IMR-90 (cell line): Measurements from ENCODE around the gene NOD1. TPM values are rescaled to one million over a fixed set of nuclear protein-coding genes. Genes with fewer than 3 reads are reported as not detected.

Experiments
- ATAC-seq: fragments of 200-7000 bp; cut with Tn5 transposase; 2 replicates; pipeline ENCODE4 v1.9.1; 2020; ENCODE audit warnings: low read depth, mild to moderate bottlenecking, moderate library complexity
- BruUV-seq: library from RNA; stranded (reverse); fragments of 400-500 nt; replicated peaks from 2 replicates; lab custom pipeline; 2021; lab: Mats Ljungman, UMichigan
- CTCF ChIA-PET: fragments of 300-600 bp; formaldehyde crosslinking; extraction: SDS; loops from one replicate; lab custom pipeline; 2021; ENCODE audit warnings: antibody characterized with exemption; lab: Yijun Ruan, JAX
- POLR2A ChIA-PET: fragments of 300-600 bp; sonication (Branson Sonifier 250); formaldehyde crosslinking; loops from one replicate; lab custom pipeline; 2022; ENCODE audit warnings: antibody characterized with exemption; ENCODE audit not compliant: unreplicated experiment; lab: Charles Lee
- DNase-seq: peaks from one replicate; pipeline ENCODE4 v3.0.0; 2013
- H2AFZ ChIP-seq: replicated peaks from 2 replicates; pipeline ENCODE3; 2013; ENCODE audit warnings: low read length, mild to moderate bottlenecking; ENCODE audit not compliant: poor library complexity
- H2AK5ac ChIP-seq: 2 replicates; pipeline ENCODE4 v1.6.1; 2013; ENCODE audit warnings: low read depth, low read length, inconsistent platforms
- H2AK9ac ChIP-seq: replicated peaks from 2 replicates; pipeline ENCODE3; 2013; ENCODE audit warnings: mild to moderate bottlenecking, low read depth, low read length, moderate library complexity; ENCODE audit not compliant: poor library complexity
- H2BK120ac ChIP-seq: 2 replicates; pipeline ENCODE4 v1.6.1; 2013; ENCODE audit warnings: low read depth, low read length, inconsistent platforms
- H2BK15ac ChIP-seq: 3 replicates; pipeline ENCODE4 v1.6.1; 2013; ENCODE audit warnings: low read depth, low read length, inconsistent platforms
- H2BK20ac ChIP-seq: 2 replicates; pipeline ENCODE4 v1.6.1; 2013; ENCODE audit warnings: low read depth, mild to moderate bottlenecking, inconsistent platforms, low read length, moderate library complexity
- H2BK5ac ChIP-seq: 2 replicates; pipeline ENCODE4 v1.6.1; 2013; ENCODE audit warnings: mild to moderate bottlenecking, low read depth, low read length, inconsistent platforms; ENCODE audit not compliant: poor library complexity, severe bottlenecking
- H3K14ac ChIP-seq: replicated peaks from 2 replicates; pipeline ENCODE4 v1.6.1; 2013; ENCODE audit warnings: low read depth, low read length, inconsistent platforms
- H3K18ac ChIP-seq: 2 replicates; pipeline ENCODE4 v1.6.1; 2013; ENCODE audit warnings: low read depth, low read length, control low read depth
- H3K23ac ChIP-seq: 2 replicates; pipeline ENCODE4 v1.6.1; 2013; ENCODE audit warnings: low read depth, low read length, inconsistent platforms
- H3K27ac ChIP-seq: 2 replicates; pipeline ENCODE4 v1.5.1; 2013; ENCODE audit warnings: mild to moderate bottlenecking, control low read depth, low read length; ENCODE audit not compliant: insufficient read depth
- H3K27me3 ChIP-seq: 2 replicates; pipeline ENCODE4 v1.6.1; 2013; ENCODE audit warnings: low read length; ENCODE audit not compliant: control insufficient read depth, insufficient read depth
- H3K36me3 ChIP-seq: 2 replicates; pipeline ENCODE4 v1.6.1; 2013; ENCODE audit warnings: low read length, mixed read lengths; ENCODE audit not compliant: control insufficient read depth, insufficient read depth
- H3K4ac ChIP-seq: 2 replicates; pipeline ENCODE4 v1.6.1; 2013; ENCODE audit warnings: low read depth, low read length, inconsistent platforms
- H3K4me1 ChIP-seq: 2 replicates; pipeline ENCODE4 v1.6.1; 2013; ENCODE audit warnings: low read length, mixed read lengths; ENCODE audit not compliant: control insufficient read depth, insufficient read depth
- H3K4me2 ChIP-seq: 2 replicates; pipeline ENCODE4 v1.6.1; 2013; ENCODE audit warnings: low read depth, mild to moderate bottlenecking, control low read depth, low read length, moderate library complexity
- H3K4me3 ChIP-seq: 2 replicates; pipeline ENCODE4 v1.5.1; 2013; ENCODE audit warnings: low read depth, mild to moderate bottlenecking, control low read depth, low read length, moderate library complexity; ENCODE audit not compliant: insufficient read depth
- H3K56ac ChIP-seq: 2 replicates; pipeline ENCODE4 v1.6.1; 2013; ENCODE audit warnings: low read length, inconsistent platforms; ENCODE audit not compliant: insufficient read depth; ENCODE audit errors: extremely low read depth
- H3K79me1 ChIP-seq, 2 experiments: 2 replicates each; pipeline ENCODE4 v1.6.1; 2013; ENCODE audit warnings: low read length in 2 of 2, inconsistent platforms in 1 of 2, low read depth in 1 of 2
- H3K9ac ChIP-seq: 2 replicates; pipeline ENCODE4 v1.6.1; 2013; ENCODE audit warnings: low read depth, low read length, control low read depth
- H3K9me1 ChIP-seq: 2 replicates; pipeline ENCODE4 v1.6.1; 2013; ENCODE audit warnings: low read length, inconsistent platforms; ENCODE audit not compliant: insufficient read depth
- H3K9me3 ChIP-seq: 2 replicates; pipeline ENCODE4 v1.6.1; 2013; ENCODE audit warnings: low read length; ENCODE audit not compliant: control insufficient read depth, insufficient read depth
- H4K20me1 ChIP-seq: 2 replicates; pipeline ENCODE4 v1.6.1; 2013; ENCODE audit warnings: low read length, inconsistent platforms; ENCODE audit not compliant: insufficient read depth
- H4K5ac ChIP-seq: 2 replicates; pipeline ENCODE4 v1.6.1; 2013; ENCODE audit warnings: mild to moderate bottlenecking, low read depth, low read length, control low read depth
- H4K8ac ChIP-seq, 2 experiments: 2 replicates each; pipeline ENCODE4 v1.6.1; 2013; ENCODE audit warnings: low read depth in 2 of 2, low read length in 2 of 2, control low read depth in 1 of 2, inconsistent platforms in 1 of 2
- H4K91ac ChIP-seq: 2 replicates; pipeline ENCODE4 v1.6.1; 2013; ENCODE audit warnings: low read depth, low read length, inconsistent platforms; ENCODE audit not compliant: insufficient read depth
- CEBPB ChIP-seq: IDR thresholded peaks from 2 replicates; pipeline ENCODE4 v1.6.1; 2012; ENCODE audit warnings: low read depth, low read length, improper control_type of control experiment
- CHD1 ChIP-seq: IDR thresholded peaks from 2 replicates; pipeline ENCODE4 v1.6.1; 2012; ENCODE audit warnings: low read depth, low read length, improper control_type of control experiment
- FOS ChIP-seq: fragments of 150-350 bp; IDR thresholded peaks from 2 replicates; pipeline ENCODE4 v1.6.1; 2016; ENCODE audit warnings: low read depth, low read length
- MAFK ChIP-seq: IDR thresholded peaks from 2 replicates; pipeline ENCODE4 v1.6.1; 2012; ENCODE audit warnings: low read depth, low read length, improper control_type of control experiment
- NFE2L2 ChIP-seq: fragments of 150-350 bp; IDR thresholded peaks from 2 replicates; pipeline ENCODE4 v1.6.1; 2016; ENCODE audit warnings: low read depth, mild to moderate bottlenecking, low read length
- POLR2A ChIP-seq: IDR thresholded peaks from 2 replicates; pipeline ENCODE4 v1.6.1; 2012; ENCODE audit warnings: mild to moderate bottlenecking, low read depth, low read length
- RAD21 ChIP-seq: IDR thresholded peaks from 2 replicates; pipeline ENCODE4 v1.6.1; 2012; ENCODE audit warnings: low read length, improper control_type of control experiment
- RCOR1 ChIP-seq: IDR thresholded peaks from 2 replicates; pipeline ENCODE4 v1.6.1; 2012; ENCODE audit warnings: mild to moderate bottlenecking, low read length, improper control_type of control experiment; ENCODE audit not compliant: insufficient replicate concordance
- RFX5 ChIP-seq: IDR thresholded peaks from 2 replicates; pipeline ENCODE4 v1.8.0; 2012; ENCODE audit warnings: low read depth, mild to moderate bottlenecking, low read length, moderate library complexity
- SMC3 ChIP-seq: fragments of 150-350 bp; IDR thresholded peaks from 2 replicates; pipeline ENCODE4 v1.6.1; 2016; ENCODE audit warnings: low read depth, mild to moderate bottlenecking, antibody characterized with exemption, low read length, moderate library complexity
- WGBS, 2 experiments: methylation state at CpG; one replicate each; pipeline versions ENCODE4 v1.1.5 to v1.1.7; 2013; ENCODE audit warnings: missing lambda C conversion rate in 2 of 2; ENCODE audit not compliant: insufficient read length in 1 of 2; ENCODE audit errors: extremely low coverage in 2 of 2; 5-methylcytosine and 5-hydroxymethylcytosine counted together
- dilution Hi-C: fragments of 300-500 bp; cut with HindIII; formaldehyde crosslinking; loops from one replicate; pipeline ENCODE4 v1.14.3; 2018; ENCODE audit warnings: low sequenced_read_pairs; ENCODE audit not compliant: unreplicated experiment
- in situ Hi-C: fragments of 300-500 bp; cut with MboI; formaldehyde crosslinking; loops from 3 replicates; pipeline ENCODE4 v1.14.3; 2019; ENCODE audit warnings: low sequenced_read_pairs, inconsistent platforms, mixed read lengths
- intact Hi-C: fragments of 100-400 bp; cut with micrococcal nuclease; formaldehyde crosslinking; loops from 2 replicates; pipeline ENCODE4 v1.10.0; 2022
- polyA plus RNA-seq, 3 experiments: library from polyadenylated mRNA; depleted of rRNA; stranded (reverse); fragments of >200 nt; gene quantifications; 2 replicates each; pipeline ENCODE4 v1.2.3, GENCODE V29; 2012; ENCODE audit warnings: low replicate concordance in 1 of 3
- total RNA-seq: library from RNA; depleted of rRNA; stranded (reverse); fragments of >200 nt; gene quantifications from 2 replicates; pipeline ENCODE4 v1.2.3, GENCODE V29; 2012
- TF ChIP-seq, protein P1 (sequence below): conservative IDR thresholded peaks from 2 replicates; pipeline ENCODE4 v1.5.1; 2012; ENCODE audit warnings: mild to moderate bottlenecking, low read depth, low read length, improper control_type of control experiment

Gene NOD1
- total and polyA plus RNA-seq, 2 of the 4 experiments (the other 2 are of a cell fraction), result 1.8 to 3.0 TPM

GRCh38 chr7:30514177-30514576 is 35.6 kb upstream of the NOD1 start:
- no peak overlapping the region for H3K4me3 ChIP-seq
- dilution Hi-C loops (no loop called here), intact Hi-C loops (no loop called here), in situ Hi-C loops (no loop called here)
- BruUV-seq, result no TSS peak
- no peak overlapping the region for H4K5ac ChIP-seq
- DNase-seq, result no peak
- 65% methylated on average over 2 of the region's 3 CpGs; no CpG with 5 or more reads in 1 of the 2 experiments for WGBS, 2 experiments
- no peak overlapping the region for H4K91ac ChIP-seq
- TF ChIP-seq RCOR1 (no peak), CHD1 (no peak), FOS (no peak), POLR2A (no peak), RAD21 (no peak), SMC3 (no peak), NFE2L2 (no peak), CEBPB (no peak), MAFK (no peak), RFX5 (no peak)
- TF ChIP-seq, protein P1, sequence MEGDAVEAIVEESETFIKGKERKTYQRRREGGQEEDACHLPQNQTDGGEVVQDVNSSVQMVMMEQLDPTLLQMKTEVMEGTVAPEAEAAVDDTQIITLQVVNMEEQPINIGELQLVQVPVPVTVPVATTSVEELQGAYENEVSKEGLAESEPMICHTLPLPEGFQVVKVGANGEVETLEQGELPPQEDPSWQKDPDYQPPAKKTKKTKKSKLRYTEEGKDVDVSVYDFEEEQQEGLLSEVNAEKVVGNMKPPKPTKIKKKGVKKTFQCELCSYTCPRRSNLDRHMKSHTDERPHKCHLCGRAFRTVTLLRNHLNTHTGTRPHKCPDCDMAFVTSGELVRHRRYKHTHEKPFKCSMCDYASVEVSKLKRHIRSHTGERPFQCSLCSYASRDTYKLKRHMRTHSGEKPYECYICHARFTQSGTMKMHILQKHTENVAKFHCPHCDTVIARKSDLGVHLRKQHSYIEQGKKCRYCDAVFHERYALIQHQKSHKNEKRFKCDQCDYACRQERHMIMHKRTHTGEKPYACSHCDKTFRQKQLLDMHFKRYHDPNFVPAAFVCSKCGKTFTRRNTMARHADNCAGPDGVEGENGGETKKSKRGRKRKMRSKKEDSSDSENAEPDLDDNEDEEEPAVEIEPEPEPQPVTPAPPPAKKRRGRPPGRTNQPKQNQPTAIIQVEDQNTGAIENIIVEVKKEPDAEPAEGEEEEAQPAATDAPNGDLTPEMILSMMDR, result no peak
- POLR2A ChIA-PET, result no interaction called here
- no peak overlapping the region for H2AFZ ChIP-seq
- H4K8ac ChIP-seq, result no peak overlapping the region
- no peaks in the 10 kb centered on the region for H3K9me3 ChIP-seq
- H4K20me1 ChIP-seq, result no peaks in the 10 kb centered on the region
- CTCF ChIA-PET, result no interaction called here
- H3K79me1 ChIP-seq, result no peaks in the 10 kb centered on the region
- no peak overlapping the region for H2BK120ac ChIP-seq
- H3K4me2 ChIP-seq, result no peak overlapping the region
- H2AK9ac ChIP-seq, result no peak overlapping the region
- no peaks in the 10 kb centered on the region for H3K36me3 ChIP-seq
- no peaks in the 10 kb centered on the region for H3K4me1 ChIP-seq
- H3K56ac ChIP-seq, result no peak overlapping the region
- no peak overlapping the region for H2BK20ac ChIP-seq
- H3K9me1 ChIP-seq, result no peaks in the 10 kb centered on the region
- no peak overlapping the region for H3K9ac ChIP-seq
- H3K23ac ChIP-seq, result no peak overlapping the region
- no peaks in the 10 kb centered on the region for H3K27me3 ChIP-seq
- H3K27ac ChIP-seq, result no peak overlapping the region
- no peak for ATAC-seq
- H2BK5ac ChIP-seq, result no peak overlapping the region
- no peak overlapping the region for H3K18ac ChIP-seq
- no peak overlapping the region for H2BK15ac ChIP-seq
- no peak overlapping the region for H3K4ac ChIP-seq
- no peak overlapping the region for H3K14ac ChIP-seq
- no peak overlapping the region for H2AK5ac ChIP-seq
